HG03159 (cell line): ENCODE data around the gene SLC17A9.

Source experiments
- ATAC-seq: cut with Tn5 transposase; IDR thresholded peaks from one replicate; pipeline ENCODE4 v1.9.1; 2021; ENCODE audit warnings: mild to moderate bottlenecking, moderate library complexity; ENCODE audit not compliant: unreplicated experiment

SLC17A9 gene, protein sequence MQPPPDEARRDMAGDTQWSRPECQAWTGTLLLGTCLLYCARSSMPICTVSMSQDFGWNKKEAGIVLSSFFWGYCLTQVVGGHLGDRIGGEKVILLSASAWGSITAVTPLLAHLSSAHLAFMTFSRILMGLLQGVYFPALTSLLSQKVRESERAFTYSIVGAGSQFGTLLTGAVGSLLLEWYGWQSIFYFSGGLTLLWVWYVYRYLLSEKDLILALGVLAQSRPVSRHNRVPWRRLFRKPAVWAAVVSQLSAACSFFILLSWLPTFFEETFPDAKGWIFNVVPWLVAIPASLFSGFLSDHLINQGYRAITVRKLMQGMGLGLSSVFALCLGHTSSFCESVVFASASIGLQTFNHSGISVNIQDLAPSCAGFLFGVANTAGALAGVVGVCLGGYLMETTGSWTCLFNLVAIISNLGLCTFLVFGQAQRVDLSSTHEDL

DNA sequence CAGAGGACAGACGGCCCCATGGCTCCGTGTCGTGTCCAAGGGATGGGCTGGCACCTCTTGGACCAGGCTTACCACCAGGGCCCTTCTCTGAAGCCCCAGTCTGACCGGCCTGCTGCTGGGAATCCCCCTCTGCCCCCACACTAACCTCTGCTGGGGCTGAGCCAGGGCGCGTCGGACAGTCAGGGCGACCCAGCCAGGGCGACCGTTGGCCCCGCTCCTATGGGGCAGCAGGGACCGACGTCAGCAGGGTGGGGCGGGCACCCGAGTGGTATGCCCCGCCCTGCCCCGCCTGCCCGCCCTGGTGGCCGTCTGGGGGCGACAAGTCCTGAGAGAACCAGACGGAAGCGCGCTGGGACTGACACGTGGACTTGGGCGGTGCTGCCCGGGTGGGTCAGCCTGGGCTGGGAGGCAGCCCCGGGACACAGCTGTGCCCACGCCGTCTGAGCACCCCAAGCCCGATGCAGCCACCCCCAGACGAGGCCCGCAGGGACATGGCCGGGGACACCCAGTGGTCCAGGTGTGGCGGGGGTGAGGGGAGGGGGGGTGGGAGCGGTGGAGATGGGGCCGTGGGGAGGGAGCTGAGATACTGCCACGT lies at the start of gene SLC17A9:
Gene SLC17A9, plus strand, starts transcription at position 337 of the 595 bp plus-strand sequence. Its CDS starts 122 bp downstream, at position 459.
- no peak for ATAC-seq

DNA sequence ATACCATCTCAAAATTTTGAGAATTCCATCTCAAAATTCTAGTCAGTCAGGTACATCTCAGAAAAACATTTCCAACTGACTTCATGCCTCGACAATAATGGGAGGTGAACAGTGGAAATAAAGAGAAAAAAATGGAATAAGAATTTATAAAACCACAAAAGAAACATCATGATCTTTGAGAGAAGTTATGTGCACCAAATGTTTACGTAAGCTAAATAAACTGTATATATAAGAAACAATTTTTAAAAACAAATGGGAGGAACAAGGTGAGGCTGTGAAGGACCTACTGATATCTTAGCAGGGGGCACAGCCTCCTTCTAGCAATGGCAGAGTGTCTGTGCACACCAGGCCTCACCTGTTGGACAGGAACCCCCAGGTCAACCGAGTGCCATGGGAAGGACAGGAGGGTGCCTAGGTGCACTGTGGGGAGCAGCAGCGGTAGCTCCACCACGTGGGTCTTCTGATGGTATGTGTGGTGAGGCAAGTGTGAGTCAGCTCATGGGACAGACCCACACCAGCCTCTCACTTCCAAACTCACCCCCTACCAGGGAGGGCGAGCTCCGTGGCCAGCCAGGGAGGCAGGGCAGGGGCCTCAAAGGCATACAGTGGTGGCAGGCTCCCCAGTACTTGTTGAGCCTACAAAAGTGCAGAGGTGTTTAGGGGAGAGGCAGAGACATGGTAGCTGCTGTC lies 49.4 kb upstream of the SLC17A9 start:
- no peak for ATAC-seq

DNA sequence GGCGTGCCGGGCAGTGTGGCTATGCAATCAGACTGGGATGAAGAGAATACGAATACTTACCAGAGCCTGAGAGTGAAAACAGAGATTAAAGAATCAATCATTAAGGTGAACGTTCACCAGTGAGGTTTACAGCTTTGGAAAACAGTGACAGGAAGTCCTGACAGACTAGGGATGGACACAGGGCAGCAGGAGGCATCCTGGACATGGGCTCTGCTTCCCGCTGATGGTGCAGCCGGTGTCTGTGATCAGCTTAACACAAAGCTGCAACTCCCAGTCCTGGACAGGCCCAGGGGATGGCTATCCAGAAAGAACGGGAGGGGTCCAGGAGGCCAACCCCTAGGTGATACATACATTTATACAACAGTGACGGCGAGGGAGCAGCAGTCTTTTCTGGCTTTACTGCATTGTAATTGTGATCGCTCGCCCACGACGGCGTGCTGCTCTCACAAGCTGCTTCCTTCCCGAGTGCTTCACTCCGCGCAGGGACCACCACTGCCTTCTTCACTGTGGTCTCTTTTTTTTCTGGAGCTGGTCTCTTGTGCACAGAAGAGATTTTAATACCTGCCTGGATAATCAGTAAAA lies 46.9 kb upstream of the SLC17A9 start:
- ATAC-seq, result no peak

GRCh38 chr20:62906209-62906608 lies 46.3 kb upstream of the SLC17A9 start:
- ATAC-seq, result no peak

GRCh38 chr20:62906647-62907375 lies 45.7 kb upstream of the SLC17A9 start:
- no peak for ATAC-seq

DNA sequence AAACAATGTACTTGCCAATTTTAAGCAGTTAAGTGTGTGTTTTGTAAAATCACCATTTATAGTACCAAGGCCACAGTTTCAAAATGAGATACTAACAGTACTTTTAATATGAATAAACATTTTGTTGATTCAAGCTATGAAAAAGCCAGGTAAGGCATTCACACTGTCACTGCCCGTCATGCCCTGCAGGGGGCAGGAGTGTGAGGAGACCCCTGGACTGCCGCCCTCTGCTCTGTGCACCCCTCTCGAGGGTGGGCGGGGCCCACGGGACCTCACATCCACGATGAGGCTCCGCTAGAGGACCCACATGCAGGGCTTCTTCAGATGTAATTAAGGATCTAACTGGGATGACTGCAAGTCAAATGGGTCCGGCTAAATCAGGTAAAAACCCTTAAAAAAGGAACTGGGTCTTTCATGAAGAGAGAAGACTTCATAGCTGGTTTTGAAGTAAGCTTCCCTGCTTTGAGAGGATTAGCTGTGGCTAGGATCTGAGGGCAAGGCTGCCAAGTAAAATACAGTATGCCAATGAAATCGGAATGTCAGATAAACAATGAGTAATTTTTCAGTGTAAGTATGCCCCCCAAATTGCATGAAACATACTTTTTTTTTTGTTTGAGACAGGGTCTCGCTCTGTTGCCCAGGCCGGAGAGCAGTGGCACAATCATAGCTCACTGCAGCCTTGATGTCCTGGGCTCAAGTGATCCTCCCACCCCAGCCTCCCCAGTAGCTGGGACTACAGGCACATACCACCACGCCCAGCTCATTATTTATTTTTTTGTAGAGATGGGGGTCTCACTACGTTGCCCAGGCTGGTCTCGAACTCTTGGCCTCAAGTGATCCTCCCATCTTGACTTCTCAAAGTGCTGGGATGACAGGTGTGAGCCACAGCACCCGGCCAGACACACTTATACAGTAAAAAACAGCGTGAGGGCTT lies 44.9 kb upstream of the SLC17A9 start:
- no peak for ATAC-seq

DNA sequence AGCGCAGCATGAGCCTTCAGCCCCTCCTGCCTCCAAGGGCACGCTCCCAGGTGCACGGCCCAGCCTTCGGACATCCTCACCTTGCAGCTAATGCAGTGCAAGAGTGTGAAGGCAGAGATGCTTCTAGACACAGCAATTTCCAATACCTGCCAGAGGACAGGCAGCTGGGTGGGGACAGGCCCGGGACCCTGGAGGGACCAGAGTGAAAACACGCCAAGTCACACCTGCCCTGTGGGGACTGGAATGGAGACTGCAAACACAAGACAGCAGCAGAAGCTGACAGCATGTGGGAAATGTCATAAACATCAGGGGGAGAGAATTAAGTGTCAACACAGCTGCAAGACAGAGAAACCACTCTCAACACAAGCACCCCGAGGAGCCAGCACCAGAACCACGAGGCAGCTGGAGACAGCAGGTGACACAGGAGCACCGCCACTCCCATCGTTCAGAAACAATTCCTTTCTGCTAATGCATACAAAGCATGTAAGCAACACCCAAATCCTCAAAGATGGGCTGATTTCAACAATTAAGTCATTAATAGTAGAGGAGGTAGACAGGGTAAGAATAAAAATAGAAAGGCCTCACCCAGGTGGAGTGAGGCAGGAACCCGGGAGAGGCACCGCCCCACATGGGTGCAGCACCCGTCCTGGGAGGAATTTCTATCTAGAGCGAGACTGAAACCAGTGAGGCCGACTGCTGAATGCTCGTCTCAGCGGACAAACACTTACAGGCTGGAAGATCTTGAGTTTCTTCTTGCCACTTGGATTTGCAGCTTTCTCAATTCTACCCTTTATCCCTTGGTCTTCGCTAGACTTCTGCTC lies 43.3 kb upstream of the SLC17A9 start:
- no peak for ATAC-seq

DNA sequence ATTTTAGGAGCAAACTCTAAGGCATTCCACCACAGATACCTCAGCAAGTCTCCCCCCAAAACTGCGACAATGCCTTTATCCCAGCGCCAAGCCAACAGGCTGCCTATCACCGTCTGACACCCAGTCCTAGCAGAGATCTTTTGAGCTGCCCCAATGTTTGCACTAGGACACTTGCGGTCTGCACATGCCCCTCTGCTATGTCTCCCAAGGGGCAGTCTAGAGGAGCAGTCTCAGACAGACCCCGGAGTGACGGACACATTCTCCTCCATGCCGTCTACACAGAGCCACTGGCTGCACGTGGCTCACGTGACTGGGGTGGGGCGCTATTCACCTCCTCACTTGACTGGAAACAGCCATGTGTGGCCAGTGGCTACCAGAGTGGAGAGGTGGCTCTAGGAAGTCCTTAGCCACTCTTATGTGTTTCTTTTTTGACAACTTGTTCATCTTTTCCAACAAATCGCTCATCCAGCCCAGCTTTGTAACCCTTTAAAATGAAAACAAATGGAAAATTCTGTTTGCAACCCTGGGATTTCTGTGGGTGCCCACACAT lies 42.2 kb upstream of the SLC17A9 start:
- no peak for ATAC-seq

- ATAC-seq, result no peak
Observed at GRCh38 chr20:62910777-62911497, 41.6 kb upstream of the SLC17A9 start.

DNA sequence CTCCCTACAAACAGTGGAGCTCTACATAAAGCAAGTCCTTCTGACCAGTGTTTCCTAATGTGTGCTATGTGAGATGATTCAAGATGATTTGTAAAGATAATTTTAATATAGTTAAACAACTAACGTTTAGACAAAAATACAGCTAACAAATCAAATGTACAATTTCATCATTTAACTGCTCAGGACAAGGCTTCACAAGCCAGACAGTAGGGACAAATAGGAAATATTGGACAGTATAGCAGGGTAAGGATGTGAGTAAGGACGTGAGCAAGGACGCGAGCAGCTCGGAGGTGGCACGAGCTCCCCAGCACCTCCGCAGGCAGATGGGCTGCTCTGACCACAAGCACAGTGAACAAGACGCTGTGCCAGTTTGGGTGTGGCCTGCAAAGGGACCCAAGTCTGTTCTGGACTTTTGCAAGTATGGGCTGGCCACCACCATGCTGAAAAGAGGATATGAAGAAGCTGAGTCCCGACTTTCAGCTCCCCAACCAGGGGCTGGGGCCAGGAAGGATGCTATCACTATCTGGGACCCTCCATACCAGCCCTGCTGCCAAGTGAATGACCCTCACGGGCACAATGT lies 40.7 kb upstream of the SLC17A9 start:
- no peak for ATAC-seq

DNA sequence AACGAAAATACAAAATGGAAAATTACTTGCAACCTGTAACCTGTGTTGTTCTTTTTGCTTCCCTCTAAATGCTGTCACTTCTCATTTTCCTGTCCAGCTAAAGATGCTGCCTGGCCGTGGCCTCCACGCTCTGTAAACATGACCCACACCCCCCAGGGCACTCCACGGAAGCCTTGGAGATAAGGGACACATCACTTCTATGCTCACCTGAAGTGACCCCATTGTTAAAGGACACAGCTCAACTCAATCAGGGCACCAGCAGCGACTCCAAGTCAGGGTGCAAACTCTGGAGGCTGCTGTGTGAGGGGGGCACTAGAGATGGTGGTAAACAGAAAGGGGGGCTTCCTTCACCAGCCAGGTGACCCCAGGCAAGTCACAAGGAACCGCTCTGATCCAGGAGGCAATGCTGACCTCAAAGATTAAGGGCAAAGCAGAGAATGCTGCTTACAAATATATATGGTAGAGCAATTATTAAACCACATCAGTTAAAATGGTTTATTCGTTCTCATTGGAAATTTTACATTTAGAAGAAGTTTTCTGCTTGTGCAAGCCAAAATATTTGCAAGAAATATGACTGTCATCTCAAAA lies 39.4 kb upstream of the SLC17A9 start:
- ATAC-seq, result no peak

- no peak for ATAC-seq
Observed at GRCh38 chr20:62914436-62914835, 38.1 kb upstream of the SLC17A9 start.

GRCh38 chr20:62914970-62915457 lies 37.5 kb upstream of the SLC17A9 start:
- no peak for ATAC-seq

DNA sequence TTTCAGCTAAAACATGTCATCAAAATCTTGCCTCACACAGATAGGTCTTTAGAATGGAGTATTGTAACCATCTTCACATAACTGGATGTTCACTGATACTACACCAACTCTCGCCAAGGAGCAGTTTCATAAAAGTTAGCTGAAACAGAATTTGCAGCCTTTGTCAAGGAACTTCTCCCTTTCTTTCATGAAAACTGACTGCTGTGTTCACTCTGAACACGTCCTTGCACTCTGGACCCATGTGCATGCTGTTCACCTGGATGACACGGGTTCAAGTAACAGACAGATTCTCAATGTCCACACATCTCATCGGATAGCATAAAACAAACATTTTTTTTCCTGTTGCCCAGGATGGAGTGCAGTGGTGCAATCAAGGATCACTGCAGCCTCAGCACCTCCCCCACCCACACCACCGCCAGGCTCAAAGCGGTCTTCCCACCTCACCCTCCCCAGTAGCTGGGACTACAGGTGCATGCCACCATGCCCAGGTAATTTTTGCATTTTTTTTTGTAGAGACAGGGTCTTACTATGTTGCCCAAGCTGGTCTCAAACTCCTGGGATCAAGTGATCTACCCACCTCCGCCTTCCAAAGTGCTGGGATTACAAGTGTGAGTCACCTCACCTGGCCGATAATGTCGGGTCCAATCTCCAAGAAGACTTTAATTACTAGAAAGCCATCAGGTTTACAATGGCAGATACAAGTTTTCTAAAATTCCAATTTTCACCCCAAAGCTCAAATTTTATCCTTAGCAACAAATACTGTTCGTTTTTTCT lies 35.6 kb upstream of the SLC17A9 start:
- no peak for ATAC-seq

DNA sequence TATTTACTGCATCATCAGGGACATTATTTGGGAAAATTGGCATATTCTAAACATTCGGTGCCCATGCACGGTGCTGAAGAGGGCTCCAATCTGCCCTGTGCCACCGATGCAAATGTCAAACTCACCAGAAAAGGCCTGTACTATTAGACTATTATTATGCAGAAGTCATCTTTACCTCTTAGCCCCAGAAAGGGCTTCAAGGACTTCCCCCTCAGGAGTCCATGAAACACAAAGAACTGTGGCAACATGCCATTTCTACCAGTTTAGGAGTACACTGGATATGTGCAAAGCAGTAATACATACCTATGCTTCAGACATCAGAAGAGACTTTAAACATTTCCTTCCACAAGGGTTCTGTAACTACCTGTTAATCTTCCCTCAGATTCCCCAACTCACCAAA lies 34.8 kb upstream of the SLC17A9 start:
- ATAC-seq, result no peak

DNA sequence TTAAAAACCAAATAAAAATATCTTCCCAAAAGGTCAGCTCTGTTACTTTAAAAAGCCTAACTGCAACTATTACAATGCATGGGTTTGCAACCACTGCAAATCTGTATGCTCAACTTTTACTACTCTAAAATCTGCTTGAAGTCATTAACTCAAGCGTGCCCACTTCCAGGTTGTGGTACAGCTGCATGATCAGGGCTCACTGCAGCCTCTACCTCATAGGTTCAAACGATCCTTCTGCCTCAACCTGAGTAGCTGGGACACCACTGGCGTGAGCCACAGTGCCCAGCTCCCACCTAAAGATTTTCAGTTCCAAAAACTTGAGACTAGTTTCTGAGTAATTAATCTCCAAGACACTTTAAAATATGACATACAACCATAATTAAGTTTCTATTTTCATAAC lies 34.4 kb upstream of the SLC17A9 start:
- ATAC-seq, result no peak
